SU-DHL-6 (cell line): ENCODE results near the gene SLF2.

Source experiments
- H2AFZ ChIP-seq: fragments of 200-600 bp; sonication (generic); 2 replicates; pipeline ENCODE4 v1.6.1; 2014; ENCODE audit warnings: low read depth, mild to moderate bottlenecking, moderate library complexity, mixed read lengths, antibody characterized with exemption, low read length; ENCODE audit not compliant: severe bottlenecking
- H3F3A ChIP-seq: fragments of 200-600 bp; shearing (Covaris generic); 2 replicates; pipeline ENCODE4 v1.6.0; 2016; ENCODE audit warnings: antibody characterized with exemption, mild to moderate bottlenecking; ENCODE audit not compliant: insufficient read depth
- H3K27ac ChIP-seq: fragments of 200-600 bp; sonication (generic); 2 replicates; pipeline ENCODE4 v1.5.1; 2016; ENCODE audit warnings: low read depth, mild to moderate bottlenecking, low read length, moderate library complexity, mixed read lengths
- H3K27me3 ChIP-seq: fragments of 200-600 bp; sonication (generic), shearing (Covaris generic); 2 replicates; pipeline ENCODE4 v1.6.0; 2014; ENCODE audit warnings: mild to moderate bottlenecking, low read length
- H3K36me3 ChIP-seq: fragments of 200-600 bp; sonication (generic); 2 replicates; pipeline ENCODE4 v1.6.1; 2014; ENCODE audit warnings: mild to moderate bottlenecking, low read length, mixed read lengths
- H3K4me2 ChIP-seq: fragments of 300-600, 200-600 bp; shearing (Covaris generic), sonication (generic); 2 replicates; pipeline ENCODE4 v1.6.0; 2014; ENCODE audit warnings: low read length, low read depth, mild to moderate bottlenecking; ENCODE audit not compliant: poor library complexity, severe bottlenecking
- H3K4me3 ChIP-seq: fragments of 200-600 bp; sonication (generic); 2 replicates; pipeline ENCODE4 v1.5.1; 2014; ENCODE audit warnings: antibody characterized with exemption, low read length, mild to moderate bottlenecking, mixed read lengths; ENCODE audit not compliant: insufficient read depth, poor library complexity, severe bottlenecking
- H3K79me2 ChIP-seq: fragments of 200-600 bp; sonication (generic); 2 replicates; pipeline ENCODE4 v1.6.1; 2014; ENCODE audit warnings: mild to moderate bottlenecking, low read length, moderate library complexity; ENCODE audit not compliant: insufficient read depth
- H3K9ac ChIP-seq: fragments of 200-600 bp; sonication (generic); 2 replicates; pipeline ENCODE4 v1.7.0; 2014; ENCODE audit warnings: mild to moderate bottlenecking, low read length
- H3K9me2 ChIP-seq: fragments of 200-600 bp; sonication (generic); replicated peaks from 2 replicates; pipeline ENCODE4 v1.6.1; 2014; ENCODE audit warnings: low read length; ENCODE audit not compliant: insufficient read depth
- H3K9me3 ChIP-seq: fragments of 200-600 bp; sonication (generic); 2 replicates; pipeline ENCODE4 v1.6.1; 2014; ENCODE audit warnings: low read length, mixed read lengths; ENCODE audit not compliant: insufficient read depth
- H4K20me1 ChIP-seq: fragments of 200-600 bp; sonication (generic); 2 replicates; pipeline ENCODE4 v1.6.1; 2014; ENCODE audit warnings: low read depth, mild to moderate bottlenecking, antibody characterized with exemption, low read length, moderate library complexity, mixed read lengths
- EZH2phosphoT487 ChIP-seq: fragments of 200-600 bp; sonication (generic), shearing (Covaris generic); conservative IDR thresholded peaks from 2 replicates; pipeline ENCODE4 v1.6.1; 2018; ENCODE audit warnings: mild to moderate bottlenecking, antibody characterized with exemption, low read length, moderate library complexity, mixed read lengths
- TF ChIP-seq, protein P1 (sequence below): fragments of 200-600 bp; sonication (generic); IDR thresholded peaks from one replicate; pipeline ENCODE4 v1.5.1; 2017; ENCODE audit warnings: antibody characterized with exemption, mild to moderate bottlenecking, low read length, moderate library complexity; ENCODE audit not compliant: insufficient read depth, poor library complexity, severe bottlenecking

The SLF2 gene

DNA sequence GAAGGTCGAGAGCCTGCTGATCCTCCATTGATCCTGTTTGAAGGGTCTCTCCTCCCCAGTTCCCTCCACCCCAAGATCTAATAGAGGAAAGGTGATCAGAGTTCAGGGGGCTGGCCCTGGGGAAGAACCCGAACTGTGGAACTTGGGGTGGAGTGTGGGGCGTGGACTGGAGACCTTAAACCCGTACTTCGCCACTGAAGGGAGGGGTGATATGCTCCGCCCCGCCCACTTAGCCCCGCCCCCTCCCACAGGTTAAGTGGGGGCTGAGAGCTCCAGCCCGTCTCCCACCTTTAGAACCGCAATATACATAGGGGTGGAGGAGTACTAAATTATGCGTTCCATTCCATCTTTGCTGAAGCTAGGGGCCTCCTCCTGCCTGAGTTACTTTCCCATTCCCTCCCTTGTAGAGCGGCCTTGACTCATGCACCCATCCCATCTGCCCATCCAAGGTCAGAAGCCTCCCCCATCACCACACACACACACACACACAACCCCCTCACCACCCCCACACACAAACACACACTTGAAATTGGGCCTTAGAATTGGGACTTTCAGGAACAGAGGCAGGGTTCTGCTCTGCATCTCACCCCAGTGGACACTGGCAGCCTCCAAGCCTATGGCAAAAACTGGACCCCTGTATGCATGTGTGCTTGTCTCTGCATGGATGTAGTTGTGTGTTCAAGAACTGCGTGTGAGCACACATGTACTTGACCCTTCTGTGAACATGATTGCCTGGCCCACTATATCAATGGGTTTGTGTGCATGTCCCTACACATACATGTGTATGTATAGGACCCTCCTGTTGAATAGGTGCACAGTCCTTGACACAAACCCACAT is 57.5 kb downstream of the SLF2 start:
- no peaks in the 10 kb centered on the region for H4K20me1 ChIP-seq
- no peak overlapping the region for H3K9ac ChIP-seq

GRCh38 chr10:100970914-100971811 is 58.4 kb downstream of the SLF2 start:
- no peak overlapping the region for H2AFZ ChIP-seq
- no peaks in the 10 kb centered on the region for H3K36me3 ChIP-seq
- no peaks in the 10 kb centered on the region for H3K79me2 ChIP-seq
- H3K9ac ChIP-seq, result no peak overlapping the region
- H3K9me2 ChIP-seq, result no peaks in the 10 kb centered on the region
- H3K27me3 ChIP-seq, result no peaks in the 10 kb centered on the region
- no peak overlapping the region for H3K4me3 ChIP-seq
- TF ChIP-seq, protein P1, sequence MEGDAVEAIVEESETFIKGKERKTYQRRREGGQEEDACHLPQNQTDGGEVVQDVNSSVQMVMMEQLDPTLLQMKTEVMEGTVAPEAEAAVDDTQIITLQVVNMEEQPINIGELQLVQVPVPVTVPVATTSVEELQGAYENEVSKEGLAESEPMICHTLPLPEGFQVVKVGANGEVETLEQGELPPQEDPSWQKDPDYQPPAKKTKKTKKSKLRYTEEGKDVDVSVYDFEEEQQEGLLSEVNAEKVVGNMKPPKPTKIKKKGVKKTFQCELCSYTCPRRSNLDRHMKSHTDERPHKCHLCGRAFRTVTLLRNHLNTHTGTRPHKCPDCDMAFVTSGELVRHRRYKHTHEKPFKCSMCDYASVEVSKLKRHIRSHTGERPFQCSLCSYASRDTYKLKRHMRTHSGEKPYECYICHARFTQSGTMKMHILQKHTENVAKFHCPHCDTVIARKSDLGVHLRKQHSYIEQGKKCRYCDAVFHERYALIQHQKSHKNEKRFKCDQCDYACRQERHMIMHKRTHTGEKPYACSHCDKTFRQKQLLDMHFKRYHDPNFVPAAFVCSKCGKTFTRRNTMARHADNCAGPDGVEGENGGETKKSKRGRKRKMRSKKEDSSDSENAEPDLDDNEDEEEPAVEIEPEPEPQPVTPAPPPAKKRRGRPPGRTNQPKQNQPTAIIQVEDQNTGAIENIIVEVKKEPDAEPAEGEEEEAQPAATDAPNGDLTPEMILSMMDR, result no peak
- TF ChIP-seq EZH2phosphoT487, result no peak
- no peak overlapping the region for H3K4me2 ChIP-seq
- no peak overlapping the region for H3K27ac ChIP-seq
- H4K20me1 ChIP-seq, result no peaks in the 10 kb centered on the region
- no peaks in the 10 kb centered on the region for H3K9me3 ChIP-seq
- H3F3A ChIP-seq, result 0 out of 2 replicates have a peak, but pooled peaks cover 3% of the 10 kb centered on the region

More for the DNA sequence above, 57.5 kb downstream of the SLF2 start:
- Histone ChIP-seq H3F3A (0 out of 2 replicates have a peak, but pooled peaks cover 3% of the 10 kb centered on the region), H3K4me2 (no peak overlapping the region), H3K9me2 (no peaks in the 10 kb centered on the region), H3K27ac (no peak overlapping the region), H3K79me2 (no peaks in the 10 kb centered on the region), H3K27me3 (no peaks in the 10 kb centered on the region), H3K4me3 (no peak overlapping the region), H3K36me3 (no peaks in the 10 kb centered on the region), H2AFZ (no peak overlapping the region), H3K9me3 (no peaks in the 10 kb centered on the region)
- no peak for TF ChIP-seq EZH2phosphoT487
- TF ChIP-seq, protein P1, result no peak

DNA sequence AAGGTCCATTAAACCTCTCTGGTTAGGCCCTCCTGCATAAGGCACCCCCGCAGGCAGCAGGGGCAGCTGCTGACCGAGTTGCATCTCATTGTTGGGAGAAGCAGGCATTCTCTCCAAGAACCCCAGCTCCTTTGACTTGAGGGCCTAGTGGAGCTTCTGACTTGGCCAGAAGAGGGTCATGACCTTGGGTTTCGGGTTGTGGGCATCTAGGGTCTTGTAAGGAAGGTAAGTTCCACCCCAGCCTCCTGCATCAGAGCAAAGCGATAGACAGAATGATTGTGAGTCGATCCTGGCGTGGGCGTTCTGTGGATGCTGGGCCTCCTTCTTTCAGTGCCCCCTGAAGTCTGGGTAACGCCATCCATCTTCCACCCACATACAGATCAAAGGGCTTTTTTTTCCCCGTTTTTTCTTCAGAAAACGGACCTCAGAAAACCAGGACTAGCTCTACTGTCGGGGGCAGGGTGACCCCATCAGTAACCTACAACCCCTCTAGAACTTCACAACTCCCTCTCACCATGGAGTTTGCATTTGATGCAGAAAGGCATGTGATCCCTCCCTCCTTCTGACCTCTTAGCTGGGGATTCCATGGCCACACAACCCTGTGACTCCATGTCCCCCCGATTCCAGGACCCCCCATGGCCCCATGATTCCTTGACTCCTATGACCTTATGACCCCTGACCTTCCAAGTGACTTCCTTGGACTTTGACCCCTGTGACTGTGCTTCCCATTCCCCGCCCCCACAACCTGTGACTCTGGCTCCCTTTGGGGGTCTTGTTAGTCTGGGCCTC is 59.5 kb downstream of the SLF2 start:
- Histone ChIP-seq H3K4me3 (no peak overlapping the region), H3K27ac (no peak overlapping the region), H3K36me3 (no peaks in the 10 kb centered on the region), H4K20me1 (no peaks in the 10 kb centered on the region), H3K79me2 (no peaks in the 10 kb centered on the region), H3K9me3 (no peaks in the 10 kb centered on the region), H3K27me3 (no peaks in the 10 kb centered on the region), H3K4me2 (no peak overlapping the region), H3F3A (0 out of 2 replicates have a peak, but pooled peaks cover under 1% of the 10 kb centered on the region), H3K9ac (no peak overlapping the region), H3K9me2 (no peaks in the 10 kb centered on the region), H2AFZ (no peak overlapping the region)
- TF ChIP-seq EZH2phosphoT487, result no peak
- TF ChIP-seq, protein P1, result no peak
